Measurements from ENCODE around the gene KIAA1958.
A peak's percentile ranks its signal among the peaks of the same experiment; 100 is the strongest.

KIAA1958 gene, protein sequence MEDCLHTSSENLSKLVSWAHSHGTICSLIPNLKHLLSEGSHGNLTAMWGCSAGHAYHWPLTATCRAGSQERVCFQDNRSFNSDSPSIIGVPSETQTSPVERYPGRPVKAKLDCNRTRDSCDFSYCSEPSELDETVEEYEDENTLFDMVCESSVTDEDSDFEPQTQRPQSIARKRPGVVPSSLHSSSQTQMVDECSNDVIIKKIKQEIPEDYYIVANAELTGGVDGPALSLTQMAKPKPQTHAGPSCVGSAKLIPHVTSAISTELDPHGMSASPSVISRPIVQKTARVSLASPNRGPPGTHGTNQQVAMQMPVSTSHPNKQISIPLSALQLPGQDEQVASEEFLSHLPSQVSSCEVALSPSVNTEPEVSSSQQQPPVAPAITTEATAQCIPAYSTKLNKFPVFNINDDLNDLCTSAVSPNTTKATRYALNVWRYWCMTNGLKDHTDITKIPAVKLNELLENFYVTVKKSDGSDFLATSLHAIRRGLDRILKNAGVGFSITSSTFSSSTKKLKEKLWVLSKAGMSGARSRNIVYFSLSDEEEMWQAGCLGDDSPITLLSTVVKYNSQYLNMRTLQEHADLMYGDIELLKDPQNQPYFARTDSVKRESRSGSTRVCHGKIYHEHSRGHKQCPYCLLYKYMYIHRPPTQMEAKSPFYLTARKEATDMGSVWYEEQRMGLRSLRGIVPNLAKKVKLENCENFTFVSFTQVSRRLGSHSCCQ

GRCh38 chr9:112486221-112487007 lies at the start of gene KIAA1958:
Gene KIAA1958, plus strand, starts transcription at chr9:112486827. Its CDS starts 87,254 bp downstream, at chr9:112574081.
- H3K27ac ChIP-seq (ENCODE audit: low read depth, low read length): peak within 1 kb of the TSS; percentile 93
- H3K4me1 ChIP-seq (ENCODE audit: control insufficient read depth, insufficient read depth, low read length): peaks cover 35% of the 10 kb centered on the region
- no peaks in the 10 kb centered on the region for H3K9me3 ChIP-seq (ENCODE audit: control insufficient read depth, insufficient read depth, low read length)
- no peaks in the 10 kb centered on the region for H3K27me3 ChIP-seq (ENCODE audit: control insufficient read depth, insufficient read depth, low read length)
- peak within 1 kb of the TSS; percentile 95 for H3K9ac ChIP-seq (ENCODE audit: low read depth, low read length)
- 0 out of 2 replicates have a peak, but pooled peaks cover 5% of the 10 kb centered on the region for H3K36me3 ChIP-seq (ENCODE audit: control insufficient read depth, insufficient read depth, low read length)
- H3K4me3 ChIP-seq (ENCODE audit: low read depth, low read length): peak within 1 kb of the TSS; percentile 100

- 0 out of 2 replicates have a peak, but pooled peaks cover 4% of the 10 kb centered on the region for H3K36me3 ChIP-seq (ENCODE audit: control insufficient read depth, insufficient read depth, low read length)
- no peak overlapping the region for H3K9ac ChIP-seq (ENCODE audit: low read depth, low read length)
- H3K9me3 ChIP-seq (ENCODE audit: control insufficient read depth, insufficient read depth, low read length): no peaks in the 10 kb centered on the region
- H3K4me1 ChIP-seq (ENCODE audit: control insufficient read depth, insufficient read depth, low read length): no peaks in the 10 kb centered on the region
- no peak overlapping the region for H3K4me3 ChIP-seq (ENCODE audit: low read depth, low read length)
- H3K27ac ChIP-seq (ENCODE audit: low read depth, low read length): no peak overlapping the region
- H3K27me3 ChIP-seq (ENCODE audit: control insufficient read depth, insufficient read depth, low read length): no peaks in the 10 kb centered on the region
These were observed 49.2 kb upstream of the KIAA1958 start for GRCh38 chr9:112437406-112437805.

- H3K4me1 ChIP-seq (ENCODE audit: control insufficient read depth, insufficient read depth, low read length): no peaks in the 10 kb centered on the region
- 0 out of 2 replicates have a peak, but pooled peaks cover 4% of the 10 kb centered on the region for H3K36me3 ChIP-seq (ENCODE audit: control insufficient read depth, insufficient read depth, low read length)
- no peaks in the 10 kb centered on the region for H3K27me3 ChIP-seq (ENCODE audit: control insufficient read depth, insufficient read depth, low read length)
- H3K9ac ChIP-seq (ENCODE audit: low read depth, low read length): no peak overlapping the region
- H3K4me3 ChIP-seq (ENCODE audit: low read depth, low read length): no peak overlapping the region
- no peaks in the 10 kb centered on the region for H3K9me3 ChIP-seq (ENCODE audit: control insufficient read depth, insufficient read depth, low read length)
- no peak overlapping the region for H3K27ac ChIP-seq (ENCODE audit: low read depth, low read length)
These were observed 47.5 kb upstream of the KIAA1958 start for GRCh38 chr9:112439171-112439570.

DNA sequence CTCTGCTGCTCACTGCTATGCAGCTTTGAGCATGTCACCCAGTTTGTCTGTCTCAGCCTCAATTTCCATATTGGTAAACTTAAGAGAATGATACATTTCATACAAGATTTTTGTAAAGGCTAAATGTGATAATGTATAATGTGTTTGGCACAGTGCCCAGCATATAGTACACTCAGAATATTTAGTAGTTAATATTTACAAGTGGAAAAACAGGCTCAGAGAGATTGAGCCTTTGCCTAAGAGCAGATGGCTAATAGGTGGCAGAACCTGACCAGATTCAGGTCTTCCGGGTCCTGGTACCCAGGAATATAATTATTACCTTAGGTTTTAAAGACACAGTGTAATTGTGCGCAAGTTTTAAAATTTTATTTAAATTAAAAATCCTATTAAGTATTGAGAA lies 46.8 kb upstream of the KIAA1958 start:
- Histone ChIP-seq H3K9ac (ENCODE audit: low read depth, low read length) (no peak overlapping the region), H3K27me3 (ENCODE audit: control insufficient read depth, insufficient read depth, low read length) (no peaks in the 10 kb centered on the region), H3K9me3 (ENCODE audit: control insufficient read depth, insufficient read depth, low read length) (no peaks in the 10 kb centered on the region), H3K4me1 (ENCODE audit: control insufficient read depth, insufficient read depth, low read length) (no peaks in the 10 kb centered on the region), H3K27ac (ENCODE audit: low read depth, low read length) (no peak overlapping the region), H3K36me3 (ENCODE audit: control insufficient read depth, insufficient read depth, low read length) (0 out of 2 replicates have a peak, but pooled peaks cover 4% of the 10 kb centered on the region), H3K4me3 (ENCODE audit: low read depth, low read length) (no peak overlapping the region)

- H3K36me3 ChIP-seq (ENCODE audit: control insufficient read depth, insufficient read depth, low read length): 0 out of 2 replicates have a peak, but pooled peaks cover 4% of the 10 kb centered on the region
- no peaks in the 10 kb centered on the region for H3K27me3 ChIP-seq (ENCODE audit: control insufficient read depth, insufficient read depth, low read length)
- no peak overlapping the region for H3K27ac ChIP-seq (ENCODE audit: low read depth, low read length)
- H3K4me1 ChIP-seq (ENCODE audit: control insufficient read depth, insufficient read depth, low read length): no peaks in the 10 kb centered on the region
- H3K4me3 ChIP-seq (ENCODE audit: low read depth, low read length): no peak overlapping the region
- no peaks in the 10 kb centered on the region for H3K9me3 ChIP-seq (ENCODE audit: control insufficient read depth, insufficient read depth, low read length)
- H3K9ac ChIP-seq (ENCODE audit: low read depth, low read length): no peak overlapping the region
These were observed 43.4 kb upstream of the KIAA1958 start for GRCh38 chr9:112443200-112443599.

- H3K9ac ChIP-seq (ENCODE audit: low read depth, low read length): no peak overlapping the region
- H3K4me1 ChIP-seq (ENCODE audit: control insufficient read depth, insufficient read depth, low read length): no peaks in the 10 kb centered on the region
- no peak overlapping the region for H3K4me3 ChIP-seq (ENCODE audit: low read depth, low read length)
- H3K36me3 ChIP-seq (ENCODE audit: control insufficient read depth, insufficient read depth, low read length): 0 out of 2 replicates have a peak, but pooled peaks cover 4% of the 10 kb centered on the region
- H3K9me3 ChIP-seq (ENCODE audit: control insufficient read depth, insufficient read depth, low read length): no peaks in the 10 kb centered on the region
- no peaks in the 10 kb centered on the region for H3K27me3 ChIP-seq (ENCODE audit: control insufficient read depth, insufficient read depth, low read length)
- no peak overlapping the region for H3K27ac ChIP-seq (ENCODE audit: low read depth, low read length)
These were observed 43.0 kb upstream of the KIAA1958 start for GRCh38 chr9:112443636-112444035.

DNA sequence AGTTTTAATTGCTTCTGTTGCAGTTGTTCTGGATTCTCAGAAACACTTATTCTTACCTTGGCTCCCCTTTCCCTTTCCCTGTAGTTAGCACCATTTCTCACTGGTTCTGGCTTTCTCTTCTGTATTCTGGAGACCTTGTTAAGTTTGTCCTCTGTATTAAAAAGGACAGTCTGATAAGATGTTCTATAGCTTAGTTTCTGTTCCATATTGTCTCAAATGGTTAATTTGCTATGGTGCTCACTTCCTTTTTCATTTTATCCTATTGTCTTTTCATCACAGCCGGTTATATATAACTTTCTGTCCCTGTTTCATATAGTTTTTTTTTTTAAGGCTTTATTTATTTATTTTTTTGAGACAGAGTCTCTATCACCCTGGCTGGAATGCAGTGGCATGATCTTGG lies 41.4 kb upstream of the KIAA1958 start:
- Histone ChIP-seq H3K27me3 (ENCODE audit: control insufficient read depth, insufficient read depth, low read length) (no peaks in the 10 kb centered on the region), H3K4me1 (ENCODE audit: control insufficient read depth, insufficient read depth, low read length) (no peaks in the 10 kb centered on the region), H3K9ac (ENCODE audit: low read depth, low read length) (no peak overlapping the region), H3K4me3 (ENCODE audit: low read depth, low read length) (no peak overlapping the region), H3K9me3 (ENCODE audit: control insufficient read depth, insufficient read depth, low read length) (no peaks in the 10 kb centered on the region), H3K36me3 (ENCODE audit: control insufficient read depth, insufficient read depth, low read length) (no peaks in the 10 kb centered on the region), H3K27ac (ENCODE audit: low read depth, low read length) (no peak overlapping the region)

GRCh38 chr9:112446080-112446479 lies 40.5 kb upstream of the KIAA1958 start:
- H3K4me1 ChIP-seq (ENCODE audit: control insufficient read depth, insufficient read depth, low read length): no peaks in the 10 kb centered on the region
- no peak overlapping the region for H3K27ac ChIP-seq (ENCODE audit: low read depth, low read length)
- no peak overlapping the region for H3K4me3 ChIP-seq (ENCODE audit: low read depth, low read length)
- H3K9me3 ChIP-seq (ENCODE audit: control insufficient read depth, insufficient read depth, low read length): no peaks in the 10 kb centered on the region
- H3K27me3 ChIP-seq (ENCODE audit: control insufficient read depth, insufficient read depth, low read length): no peaks in the 10 kb centered on the region
- no peaks in the 10 kb centered on the region for H3K36me3 ChIP-seq (ENCODE audit: control insufficient read depth, insufficient read depth, low read length)
- no peak overlapping the region for H3K9ac ChIP-seq (ENCODE audit: low read depth, low read length)

DNA sequence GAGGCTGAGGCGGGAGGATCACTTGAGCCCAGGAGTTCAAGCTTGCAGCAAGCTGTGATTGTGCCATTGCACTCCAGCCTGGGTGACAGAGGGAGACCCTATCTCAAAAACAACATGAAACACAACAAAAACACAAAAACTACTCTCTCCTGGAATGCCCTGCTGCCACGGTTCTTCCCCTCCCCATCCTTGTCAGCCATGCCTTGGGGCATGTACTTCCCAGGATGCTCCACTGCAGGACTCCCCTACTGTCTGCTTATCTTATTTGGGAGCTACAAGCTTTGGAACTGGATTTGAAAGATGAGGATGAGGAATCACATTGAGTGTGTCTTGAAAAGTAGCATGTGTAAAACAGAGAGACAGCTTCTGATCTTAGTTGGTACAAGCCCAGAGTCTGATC lies 40.1 kb upstream of the KIAA1958 start:
- Histone ChIP-seq H3K4me1 (ENCODE audit: control insufficient read depth, insufficient read depth, low read length) (no peaks in the 10 kb centered on the region), H3K36me3 (ENCODE audit: control insufficient read depth, insufficient read depth, low read length) (no peaks in the 10 kb centered on the region), H3K4me3 (ENCODE audit: low read depth, low read length) (no peak overlapping the region), H3K27ac (ENCODE audit: low read depth, low read length) (no peak overlapping the region), H3K9ac (ENCODE audit: low read depth, low read length) (no peak overlapping the region), H3K9me3 (ENCODE audit: control insufficient read depth, insufficient read depth, low read length) (no peaks in the 10 kb centered on the region), H3K27me3 (ENCODE audit: control insufficient read depth, insufficient read depth, low read length) (no peaks in the 10 kb centered on the region)

- Histone ChIP-seq H3K9ac (ENCODE audit: low read depth, low read length) (no peak overlapping the region), H3K27ac (ENCODE audit: low read depth, low read length) (no peak overlapping the region), H3K4me3 (ENCODE audit: low read depth, low read length) (no peak overlapping the region)
These were observed 39.3 kb upstream of the KIAA1958 start for GRCh38 chr9:112447283-112447761.

More at GRCh38 chr9:112447283-112447761, 39.3 kb upstream of the KIAA1958 start:
- no peaks in the 10 kb centered on the region for H3K27me3 ChIP-seq (ENCODE audit: control insufficient read depth, insufficient read depth, low read length)
- H3K9me3 ChIP-seq (ENCODE audit: control insufficient read depth, insufficient read depth, low read length): no peaks in the 10 kb centered on the region
- no peaks in the 10 kb centered on the region for H3K4me1 ChIP-seq (ENCODE audit: control insufficient read depth, insufficient read depth, low read length)
- no peaks in the 10 kb centered on the region for H3K36me3 ChIP-seq (ENCODE audit: control insufficient read depth, insufficient read depth, low read length)
